NCI-H187 (cell line): Measurements from ENCODE around the gene UBIAD1.
"Not testable (repeated sequence)": the region's sequence is repeated elsewhere in the genome, so short reads cannot be mapped to it uniquely, and the experiment has no call there.

Source experiments
- DNase-seq, 2 experiments: peaks; one replicate each; lab custom pipeline; 2025; lab: John Stamatoyannopoulos, UW

The UBIAD1 gene

GRCh38 chr1:11272832-11273594 lies at the start of gene UBIAD1:
Gene UBIAD1, plus strand, starts transcription at chr1:11273198. Its CDS starts 334 bp downstream, at chr1:11273532.
- peak; percentile 47 to 77 for DNase-seq

GRCh38 chr1:11227106-11228077 lies 45.6 kb upstream of the UBIAD1 start:
- no peak for DNase-seq

GRCh38 chr1:11229203-11229602 lies 43.8 kb upstream of the UBIAD1 start:
- DNase-seq: no peak

- no peak for DNase-seq
These were observed 39.8 kb upstream of the UBIAD1 start for GRCh38 chr1:11233208-11233607.

GRCh38 chr1:11237356-11237755 lies 35.6 kb upstream of the UBIAD1 start:
- no peak for DNase-seq

GRCh38 chr1:11238311-11238710 lies 34.7 kb upstream of the UBIAD1 start:
- no peak for DNase-seq

- DNase-seq: no peak
These were observed 27.8 kb upstream of the UBIAD1 start for GRCh38 chr1:11245248-11245647.

- no peak for DNase-seq
These were observed 26.9 kb upstream of the UBIAD1 start for GRCh38 chr1:11245904-11246719.

- DNase-seq: no peak
These were observed 24.8 kb upstream of the UBIAD1 start for GRCh38 chr1:11248169-11248568.

- no peak for DNase-seq
These were observed 20.5 kb upstream of the UBIAD1 start for GRCh38 chr1:11252538-11252937.

GRCh38 chr1:11253226-11253625 lies 19.8 kb upstream of the UBIAD1 start:
- no peak for DNase-seq

- DNase-seq: no peak
These were observed 16.7 kb upstream of the UBIAD1 start for GRCh38 chr1:11256299-11256698.

GRCh38 chr1:11262171-11263049 lies 10.6 kb upstream of the UBIAD1 start, which contains the start of gene MTOR:
Gene MTOR, minus strand, starts transcription at chr1:11262551. Its CDS starts 3,142 bp downstream, at chr1:11259409.
- DNase-seq: peak; percentile 95 to 99

GRCh38 chr1:11266268-11267074 lies 6.5 kb upstream of the UBIAD1 start:
- DNase-seq: no peak

GRCh38 chr1:11267350-11268337 lies 5.4 kb upstream of the UBIAD1 start:
- not testable (repeated sequence) for DNase-seq

- DNase-seq: no peak
These were observed 510 bp upstream of the UBIAD1 start for GRCh38 chr1:11272544-11272831.

GRCh38 chr1:11273595-11274234 lies 717 bp downstream of the UBIAD1 start:
- peak in 1 of 2 experiments; percentile 35 for DNase-seq

- no peak for DNase-seq
These were observed 6.2 kb downstream of the UBIAD1 start for GRCh38 chr1:11279152-11279551.
